GM21447 (cell line): ENCODE measurements around the gene BBLN.

Experiments
- ATAC-seq: cut with Tn5 transposase; IDR thresholded peaks from one replicate; pipeline ENCODE4 v1.9.1; 2021; ENCODE audit not compliant: unreplicated experiment

Gene BBLN

GRCh38 chr9:128211186-128211980, 51.3 kb downstream of the BBLN start:
- ATAC-seq: no peak

DNA sequence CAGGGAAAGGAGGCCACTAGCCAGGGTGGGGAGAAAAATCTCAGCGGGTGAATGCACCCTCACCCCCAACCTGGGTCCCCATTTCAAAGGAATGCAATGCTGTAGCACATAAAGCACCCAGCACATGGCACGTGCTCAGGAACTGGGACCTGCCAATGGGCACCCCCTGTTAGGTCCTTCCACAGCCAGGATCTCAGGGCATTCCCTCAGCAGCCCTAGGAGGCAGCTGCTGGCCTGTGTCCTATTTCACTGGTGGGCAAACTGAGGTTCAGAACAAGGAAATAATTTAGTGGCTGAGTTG, 51.9 kb downstream of the BBLN start:
- no peak for ATAC-seq
